PC-9 (cell line): Measurements from ENCODE around the gene LRRC34. TPM values are rescaled to one million over a fixed set of nuclear protein-coding genes. Genes with fewer than 3 reads are reported as not detected.

Source experiments
- BruUV-seq: library from RNA; stranded (reverse); fragments of 400-500 nt; replicated peaks from 2 replicates; lab custom pipeline; 2021; lab: Mats Ljungman, UMichigan
- CTCF ChIA-PET: fragments of 300-600 bp; sonication (Branson Sonifier 250); formaldehyde crosslinking; loops from one replicate; lab custom pipeline; 2022; ENCODE audit warnings: antibody characterized with exemption; lab: Charles Lee
- POLR2A ChIA-PET: fragments of 300-600 bp; sonication (Branson Sonifier 250); formaldehyde crosslinking; loops from one replicate; lab custom pipeline; 2022; ENCODE audit warnings: antibody characterized with exemption; ENCODE audit not compliant: unreplicated experiment; lab: Charles Lee
- DNase-seq, 2 experiments: peaks; one replicate each; pipeline versions ENCODE4 v3.0.0 to v3.0.0-alpha.2; 2015 to 2022; ENCODE audit warnings: mixed read lengths in 1 of 2
- H2AFZ ChIP-seq: fragments of 200-600 bp; sonication (generic); 2 replicates; pipeline ENCODE4 v1.8.1; 2017; ENCODE audit warnings: antibody characterized with exemption
- H3F3A ChIP-seq: fragments of 200-600 bp; sonication (generic); 2 replicates; pipeline ENCODE4 v1.8.1; 2017; ENCODE audit warnings: antibody characterized with exemption, mild to moderate bottlenecking, low read depth; ENCODE audit not compliant: insufficient read depth
- H3K27ac ChIP-seq: fragments of 200-600 bp; sonication (generic); 2 replicates; pipeline ENCODE4 v1.6.1; 2016; ENCODE audit warnings: mixed run types
- H3K27me3 ChIP-seq: fragments of 200-600 bp; sonication (generic); 2 replicates; pipeline ENCODE4 v1.6.1; 2016; ENCODE audit warnings: low read depth, mixed run types; ENCODE audit not compliant: insufficient read depth
- H3K36me3 ChIP-seq: fragments of 200-600 bp; sonication (generic); 2 replicates; pipeline ENCODE4 v1.6.1; 2016; ENCODE audit warnings: low read depth, mixed run types
- H3K4me1 ChIP-seq: fragments of 200-600 bp; sonication (generic); replicated peaks from 2 replicates; pipeline ENCODE4 v1.6.1; 2016; ENCODE audit warnings: mixed run types; ENCODE audit not compliant: insufficient read depth
- H3K4me2 ChIP-seq: fragments of 200-600 bp; sonication (generic); 2 replicates; pipeline ENCODE4 v1.6.1; 2017; ENCODE audit warnings: mixed run types
- H3K4me3 ChIP-seq: fragments of 200-600 bp; sonication (generic); 2 replicates; pipeline ENCODE4 v1.6.1; 2016; ENCODE audit warnings: mixed run types
- H3K79me2 ChIP-seq: fragments of 200-600 bp; sonication (generic); 2 replicates; pipeline ENCODE4 v1.6.1; 2017; ENCODE audit warnings: low read depth, mixed run types
- H3K9me2 ChIP-seq: fragments of 200-600 bp; sonication (generic); 2 replicates; pipeline ENCODE4 v1.8.1; 2017; ENCODE audit warnings: mild to moderate bottlenecking; ENCODE audit not compliant: insufficient read depth
- H3K9me3 ChIP-seq: fragments of 200-600 bp; sonication (generic); 2 replicates; pipeline ENCODE4 v1.8.1; 2016; ENCODE audit warnings: low read depth; ENCODE audit not compliant: insufficient read depth
- H4K20me1 ChIP-seq: fragments of 200-600 bp; sonication (generic); 2 replicates; pipeline ENCODE4 v1.8.1; 2017; ENCODE audit not compliant: insufficient read depth
- CTCF ChIP-seq: fragments of 200-600 bp; sonication (generic); conservative IDR thresholded peaks from 2 replicates; pipeline ENCODE4 v1.6.1; 2017; ENCODE audit warnings: mixed run types, antibody characterized with exemption, mild to moderate bottlenecking, moderate library complexity
- EZH2 ChIP-seq: fragments of 200-600 bp; sonication (generic); IDR thresholded peaks from 2 replicates; pipeline ENCODE4 v1.8.0; 2017; ENCODE audit warnings: antibody characterized with exemption, low read depth
- intact Hi-C: fragments of 100-400 bp; cut with micrococcal nuclease; formaldehyde crosslinking; loops from one replicate; pipeline ENCODE4 v1.10.0; 2022; ENCODE audit not compliant: unreplicated experiment
- total RNA-seq: library from RNA; stranded (reverse); gene quantifications from 2 replicates; pipeline ENCODE4 v1.2.3, GENCODE V29; 2021

The LRRC34 gene
- total RNA-seq, 1 experiment from 2014 or later, result 10.3 TPM

DNA sequence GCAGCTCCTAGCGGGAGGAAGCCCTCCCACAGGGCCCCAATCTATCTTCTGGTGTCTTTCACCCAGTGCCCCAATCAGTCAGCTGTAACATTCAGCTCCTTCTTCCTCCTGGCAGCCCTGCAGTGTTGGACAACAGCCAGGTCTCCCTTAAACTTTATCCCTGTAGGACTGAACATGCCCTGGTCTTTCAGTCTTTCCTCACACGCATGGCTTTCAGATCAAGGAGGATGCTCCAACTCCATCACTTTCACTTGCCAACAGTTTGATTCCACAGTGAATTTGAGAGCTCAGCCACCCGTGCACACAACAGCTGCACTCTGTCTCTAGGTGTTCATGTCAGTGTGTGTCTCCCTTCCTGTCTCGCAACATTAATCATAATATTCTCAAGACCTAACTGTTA lies 28.5 kb upstream of the LRRC34 start:
- H3K27ac ChIP-seq, result no peak overlapping the region
- no peaks in the 10 kb centered on the region for H3K36me3 ChIP-seq

DNA sequence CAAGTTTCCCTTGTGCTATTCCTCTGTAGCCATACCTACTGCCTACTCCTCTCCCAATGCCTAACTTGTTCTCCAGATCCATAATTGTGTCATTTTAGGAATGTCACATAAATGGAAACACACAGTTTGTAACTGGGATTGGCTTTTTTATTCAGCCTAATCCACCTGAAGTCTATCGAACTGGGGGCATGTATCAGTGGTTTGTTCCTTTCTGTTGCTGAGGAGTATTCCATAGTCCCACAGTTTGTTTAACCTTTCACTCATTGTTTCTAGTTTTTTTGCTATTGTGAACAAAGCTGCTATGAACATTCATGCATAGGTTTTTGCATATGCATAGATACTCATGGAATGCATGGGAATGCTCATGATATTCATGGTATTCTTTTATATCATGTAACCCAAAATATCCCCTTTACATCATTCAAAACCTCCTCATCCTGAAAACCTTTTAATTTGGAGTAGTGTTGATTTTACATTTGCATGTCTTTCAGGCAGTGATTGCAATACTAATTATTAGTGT lies 25.9 kb upstream of the LRRC34 start:
- POLR2A ChIA-PET, result no interaction called here

More for the DNA sequence above, 28.5 kb upstream of the LRRC34 start:
- Histone ChIP-seq H3K4me3 (no peak overlapping the region), H3K9me3 (no peaks in the 10 kb centered on the region), H4K20me1 (no peaks in the 10 kb centered on the region), H3F3A (no peaks in the 10 kb centered on the region), H3K4me2 (no peak overlapping the region), H3K27me3 (no peaks in the 10 kb centered on the region), H3K79me2 (no peaks in the 10 kb centered on the region), H3K4me1 (no peaks in the 10 kb centered on the region), H3K9me2 (no peaks in the 10 kb centered on the region; the same call in 1 of the 2 replicates), H2AFZ (no peak overlapping the region)
- POLR2A ChIA-PET, result interaction anchor here (0.7 kb wide), 1 partner anchor 32 kb away, joined by 5 read pairs; no protein-coding TSS in a partner anchor
- DNase-seq, result no peak
- intact Hi-C loops, result no loop called here
- no TSS peak for BruUV-seq
- CTCF ChIA-PET, result no interaction called here
- TF ChIP-seq EZH2 (no peak), CTCF (no peak)

DNA sequence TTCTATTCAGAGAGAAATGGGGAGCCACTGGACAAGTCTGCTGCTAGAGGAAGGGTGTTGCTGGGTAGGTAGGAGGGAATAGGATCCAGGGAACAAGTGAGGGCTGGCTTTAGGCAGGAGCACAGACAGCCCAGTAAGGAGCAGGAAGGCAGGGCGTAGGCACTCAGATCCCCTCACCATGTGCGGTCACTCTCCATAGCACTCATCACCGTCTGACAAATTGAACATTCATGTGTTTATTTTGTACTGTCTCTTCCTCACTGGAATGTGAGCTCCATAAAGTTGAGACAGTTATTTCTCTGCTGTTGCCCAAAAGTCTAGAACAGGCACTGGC lies 24.2 kb upstream of the LRRC34 start:
- no peak overlapping the region for H3K27ac ChIP-seq
- BruUV-seq, result no TSS peak
- ChIA-PET CTCF (no interaction called here), POLR2A (no interaction called here)
- no peak for TF ChIP-seq EZH2
- H3F3A ChIP-seq, result no peaks in the 10 kb centered on the region
- H3K4me3 ChIP-seq, result no peak overlapping the region
- H3K79me2 ChIP-seq, result no peaks in the 10 kb centered on the region
- H3K9me2 ChIP-seq, result no peaks in the 10 kb centered on the region; the same call in 1 of the 2 replicates
- DNase-seq, result no peak
- H3K4me1 ChIP-seq, result no peaks in the 10 kb centered on the region
- H3K4me2 ChIP-seq, result no peak overlapping the region
- no peaks in the 10 kb centered on the region for H4K20me1 ChIP-seq
- intact Hi-C loops, result no loop called here
- H2AFZ ChIP-seq, result no peak overlapping the region
- H3K36me3 ChIP-seq, result no peaks in the 10 kb centered on the region
- H3K27me3 ChIP-seq, result no peaks in the 10 kb centered on the region
- no peaks in the 10 kb centered on the region for H3K9me3 ChIP-seq

More for the DNA sequence above, 25.9 kb upstream of the LRRC34 start:
- TF ChIP-seq CTCF, result no peak
- no peak for TF ChIP-seq EZH2
- no peaks in the 10 kb centered on the region for H3K9me3 ChIP-seq
- no peaks in the 10 kb centered on the region; the same call in 1 of the 2 replicates for H3K9me2 ChIP-seq
- no peaks in the 10 kb centered on the region for H3F3A ChIP-seq
- BruUV-seq, result no TSS peak
- intact Hi-C loops, result no loop called here
- no peak overlapping the region for H3K27ac ChIP-seq
- CTCF ChIA-PET, result no interaction called here
- no peaks in the 10 kb centered on the region for H4K20me1 ChIP-seq
- no peaks in the 10 kb centered on the region for H3K27me3 ChIP-seq
- no peak for DNase-seq
- no peaks in the 10 kb centered on the region for H3K36me3 ChIP-seq
- H3K79me2 ChIP-seq, result no peaks in the 10 kb centered on the region
- no peak overlapping the region for H2AFZ ChIP-seq
- H3K4me3 ChIP-seq, result no peak overlapping the region
- H3K4me2 ChIP-seq, result no peak overlapping the region
- no peaks in the 10 kb centered on the region for H3K4me1 ChIP-seq
